H1 (cell line): ENCODE data around the gene TECR. TPM values are rescaled to one million over a fixed set of nuclear protein-coding genes. Genes with fewer than 3 reads are reported as not detected.

Experiments
- CTCF ChIA-PET: fragments of 300-600 bp; sonication (Branson Sonifier 250); formaldehyde crosslinking; loops from one replicate; lab custom pipeline; 2021; ENCODE audit not compliant: partially characterized antibody; lab: Charles Lee
- POLR2A ChIA-PET: fragments of 300-600 bp; sonication (Branson Sonifier 250); formaldehyde crosslinking; loops from one replicate; lab custom pipeline; 2021; ENCODE audit warnings: inconsistent platforms; ENCODE audit not compliant: partially characterized antibody; lab: Charles Lee
- DNase-seq, 2 experiments: peaks; one replicate each; pipeline versions ENCODE4 v3.0.0 to v3.0.0-alpha.2; 2010 to 2022; ENCODE audit warnings: low spot score in 2 of 2, low read depth in 1 of 2, mixed read lengths in 1 of 2
- FAIRE-seq: peaks from 2 replicates; lab custom pipeline; 2011; peaks lifted over from hg19 to GRCh38; lab: Jason Lieb, UNC
- H2AFZ ChIP-seq: 2 replicates; pipeline ENCODE4 v1.8.1; 2012; ENCODE audit warnings: low read length, inconsistent platforms
- H2AK5ac ChIP-seq: 2 replicates; pipeline ENCODE4 v1.6.1; 2013; ENCODE audit warnings: low read depth, low read length
- H2BK120ac ChIP-seq: replicated peaks from 2 replicates; pipeline ENCODE3; 2013; ENCODE audit warnings: low read depth, low read length, inconsistent platforms
- H2BK12ac ChIP-seq: 2 replicates; pipeline ENCODE4 v1.6.1; 2013; ENCODE audit warnings: low read depth, low read length
- H2BK15ac ChIP-seq: 2 replicates; pipeline ENCODE4 v1.6.1; 2013; ENCODE audit warnings: low read length
- H2BK20ac ChIP-seq: 2 replicates; pipeline ENCODE4 v1.6.1; 2013; ENCODE audit warnings: low read length
- H2BK5ac ChIP-seq: 2 replicates; pipeline ENCODE4 v1.6.1; 2013; ENCODE audit warnings: low read depth, low read length
- H3K14ac ChIP-seq: 2 replicates; pipeline ENCODE4 v1.6.1; 2013; ENCODE audit warnings: inconsistent platforms; ENCODE audit not compliant: insufficient read length
- H3K18ac ChIP-seq: 2 replicates; pipeline ENCODE4 v1.6.1; 2013; ENCODE audit warnings: low read length; ENCODE audit errors: extremely low read depth
- H3K23ac ChIP-seq: 2 replicates; pipeline ENCODE4 v1.6.1; 2013; ENCODE audit warnings: inconsistent platforms; ENCODE audit not compliant: insufficient read length
- H3K23me2 ChIP-seq: 2 replicates; pipeline ENCODE4 v1.6.1; 2013; ENCODE audit warnings: low read depth, low read length
- H3K27ac ChIP-seq: 2 replicates; pipeline ENCODE4 v1.6.1; 2011; ENCODE audit warnings: low read depth, low read length, inconsistent platforms
- H3K27me3 ChIP-seq, 4 experiments: replicated peaks in 1 of 4; 1 replicate in 1 of 4; 2 replicates in 3 of 4; pipeline versions ENCODE4 v1.6.1 to v1.8.1; 2011 to 2013; ENCODE audit warnings: low read length in 3 of 4, mild to moderate bottlenecking in 3 of 4, inconsistent platforms in 2 of 4, mixed read lengths in 2 of 4, moderate library complexity in 1 of 4; ENCODE audit not compliant: control insufficient read depth in 3 of 4, insufficient read depth in 3 of 4; ENCODE audit errors: extremely low read depth in 1 of 4
- H3K36me3 ChIP-seq, 4 experiments: 2 replicates each; pipeline versions ENCODE4 v1.6.1 to v1.8.1; 2011 to 2013; ENCODE audit warnings: mild to moderate bottlenecking in 4 of 4, low read length in 3 of 4, moderate library complexity in 2 of 4, control low read depth in 1 of 4, inconsistent platforms in 1 of 4; ENCODE audit not compliant: insufficient read depth in 4 of 4, control insufficient read depth in 2 of 4
- H3K4ac ChIP-seq: replicated peaks from 2 replicates; pipeline ENCODE3; 2013; ENCODE audit warnings: low read length, low read depth, mixed read lengths, inconsistent platforms; ENCODE audit not compliant: insufficient read length
- H3K4me1 ChIP-seq, 4 experiments: replicated peaks in 1 of 4; 1 replicate in 1 of 4; 2 replicates in 3 of 4; pipeline versions ENCODE4 v1.6.1 to v1.8.1; 2011 to 2013; ENCODE audit warnings: low read length in 3 of 4, inconsistent platforms in 2 of 4, mixed read lengths in 1 of 4; ENCODE audit not compliant: insufficient read depth in 4 of 4, control insufficient read depth in 3 of 4
- H3K4me2 ChIP-seq, 2 experiments: 2 replicates each; pipeline versions ENCODE4 v1.6.1 to v1.8.1; 2011 to 2013; ENCODE audit warnings: low read depth in 2 of 2, low read length in 2 of 2, control low read depth in 1 of 2, inconsistent platforms in 1 of 2, mild to moderate bottlenecking in 1 of 2; ENCODE audit not compliant: insufficient read depth in 1 of 2
- H3K4me3 ChIP-seq, 4 experiments: fragments of 200-600, 300-600 bp in 1 of 4; sonication (generic), shearing (Covaris generic), sonication (Bioruptor Twin) in 1 of 4; 2 replicates each; pipeline versions ENCODE4 v1.5.1 to v1.8.1; 2011 to 2016; ENCODE audit warnings: low read length in 4 of 4, low read depth in 3 of 4, control low read depth in 2 of 4, inconsistent platforms in 2 of 4, mild to moderate bottlenecking in 2 of 4, mixed read lengths in 1 of 4, moderate library complexity in 1 of 4; ENCODE audit not compliant: insufficient read depth in 2 of 4; ENCODE audit errors: extremely low read depth in 1 of 4
- H3K56ac ChIP-seq: replicated peaks from 2 replicates; pipeline ENCODE3; 2013; ENCODE audit warnings: low read depth, mild to moderate bottlenecking, mixed read lengths, low read length, inconsistent platforms; ENCODE audit not compliant: insufficient read length
- H3K79me1 ChIP-seq: 2 replicates; pipeline ENCODE4 v1.6.1; 2013; ENCODE audit warnings: low read depth, low read length, control low read depth
- H3K79me2 ChIP-seq, 2 experiments: 2 replicates each; pipeline versions ENCODE4 v1.6.1 to v1.8.1; 2012 to 2013; ENCODE audit warnings: low read length in 2 of 2, mild to moderate bottlenecking in 2 of 2, inconsistent platforms in 1 of 2; ENCODE audit not compliant: insufficient read depth in 2 of 2, control insufficient read depth in 1 of 2
- H3K9ac ChIP-seq, 4 experiments: replicated peaks in 1 of 4; 1 replicate in 1 of 4; 2 replicates in 3 of 4; pipeline versions ENCODE4 v1.6.1 to v1.8.1; 2011 to 2013; ENCODE audit warnings: low read depth in 3 of 4, low read length in 3 of 4, control low read depth in 2 of 4, mild to moderate bottlenecking in 2 of 4, moderate library complexity in 2 of 4, inconsistent platforms in 1 of 4; ENCODE audit errors: extremely low read depth in 1 of 4
- H3K9me3 ChIP-seq, 2 experiments: 2 replicates each; pipeline versions ENCODE4 v1.6.1 to v1.8.1; 2012 to 2013; ENCODE audit warnings: mild to moderate bottlenecking in 2 of 2, moderate library complexity in 2 of 2, control low read depth in 1 of 2, inconsistent platforms in 1 of 2, low read depth in 1 of 2, low read length in 1 of 2, mixed read lengths in 1 of 2; ENCODE audit not compliant: insufficient read depth in 2 of 2
- H4K20me1 ChIP-seq, 2 experiments: replicated peaks in 1 of 2; 2 replicates each; pipeline versions ENCODE3 to v1.8.1; 2011 to 2013; ENCODE audit warnings: inconsistent platforms in 2 of 2, low read length in 2 of 2, mild to moderate bottlenecking in 1 of 2; ENCODE audit not compliant: insufficient read depth in 2 of 2, control insufficient read depth in 1 of 2
- H4K5ac ChIP-seq: 2 replicates; pipeline ENCODE4 v1.6.1; 2013; ENCODE audit warnings: low read length, low read depth, mixed read lengths, inconsistent platforms; ENCODE audit not compliant: insufficient read length
- H4K8ac ChIP-seq: 2 replicates; pipeline ENCODE4 v1.8.0; 2013; ENCODE audit warnings: mild to moderate bottlenecking, moderate library complexity, low read length, inconsistent platforms; ENCODE audit not compliant: insufficient read depth; ENCODE audit errors: extremely low read depth
- H4K91ac ChIP-seq: replicated peaks from 2 replicates; pipeline ENCODE3; 2013; ENCODE audit warnings: low read length, mixed read lengths, inconsistent platforms; ENCODE audit not compliant: insufficient read length
- EGR1 ChIP-seq: IDR thresholded peaks from 2 replicates; pipeline ENCODE4 v1.6.1; 2011; ENCODE audit warnings: low read depth, low read length, borderline replicate concordance
- POLR2A ChIP-seq, 2 experiments: IDR thresholded peaks; 1 replicate in 1 of 2; 2 replicates in 1 of 2; pipeline ENCODE4 v1.6.1; 2011; ENCODE audit warnings: low read depth in 2 of 2, low read length in 2 of 2, mild to moderate bottlenecking in 2 of 2; ENCODE audit errors: control extremely low read depth in 1 of 2
- SIN3A ChIP-seq, 2 experiments: IDR thresholded peaks in 1 of 2; conservative IDR thresholded peaks in 1 of 2; 2 replicates each; pipeline ENCODE4 v1.6.1; 2011 to 2012; ENCODE audit warnings: low read length in 2 of 2, improper control_type of control experiment in 1 of 2, low read depth in 1 of 2, mild to moderate bottlenecking in 1 of 2
- SP2 ChIP-seq: IDR thresholded peaks from 2 replicates; pipeline ENCODE4 v1.6.1; 2012; ENCODE audit warnings: mild to moderate bottlenecking, low read length, inconsistent platforms
- WGBS, 2 experiments: shearing (Covaris generic) in 1 of 2; methylation state at CpG; one replicate each; pipeline versions ENCODE4 v1.1.6 to v1.1.7; 2013 to 2015; ENCODE audit warnings: low lambda C conversion rate in 2 of 2, mixed read lengths in 2 of 2, inconsistent platforms in 1 of 2, low coverage in 1 of 2, missing lambda C conversion rate in 1 of 2; ENCODE audit not compliant: insufficient replicate concordance in 2 of 2, insufficient coverage in 1 of 2, insufficient read length in 1 of 2; ENCODE audit errors: extremely low coverage in 1 of 2, missing lambda C conversion rate in 1 of 2; 5-methylcytosine and 5-hydroxymethylcytosine counted together
- polyA plus RNA-seq, 7 experiments: library from polyadenylated mRNA; depleted of rRNA in 3 of 7; stranded (reverse) in 5 of 7; unstranded in 2 of 7; fragments of >200 nt in 5 of 7; fragments of 200-250 nt in 2 of 7; gene quantifications; 1 replicate in 5 of 7; 2 replicates in 1 of 7; 4 replicates in 1 of 7; pipeline versions ENCODE4 v1.2.1 to v1.2.3, GENCODE V29; 2011 to 2013; ENCODE audit warnings: missing spikeins in 2 of 7, mixed read lengths in 2 of 7
- total RNA-seq: library from RNA; stranded (reverse); fragmentation: NEBNext Ultra II Directional; extraction: Animal tissue kit (Norgen Biotek cat#: 25700); gene quantifications from 2 replicates; pipeline ENCODE4 v1.2.1, GENCODE V29; 2021

Gene TECR
- total and polyA plus RNA-seq, 2 of the 8 experiments (the other 6 are each of a cell fraction or from before 2014, with no cell fraction given), result 172 to 405 TPM

DNA sequence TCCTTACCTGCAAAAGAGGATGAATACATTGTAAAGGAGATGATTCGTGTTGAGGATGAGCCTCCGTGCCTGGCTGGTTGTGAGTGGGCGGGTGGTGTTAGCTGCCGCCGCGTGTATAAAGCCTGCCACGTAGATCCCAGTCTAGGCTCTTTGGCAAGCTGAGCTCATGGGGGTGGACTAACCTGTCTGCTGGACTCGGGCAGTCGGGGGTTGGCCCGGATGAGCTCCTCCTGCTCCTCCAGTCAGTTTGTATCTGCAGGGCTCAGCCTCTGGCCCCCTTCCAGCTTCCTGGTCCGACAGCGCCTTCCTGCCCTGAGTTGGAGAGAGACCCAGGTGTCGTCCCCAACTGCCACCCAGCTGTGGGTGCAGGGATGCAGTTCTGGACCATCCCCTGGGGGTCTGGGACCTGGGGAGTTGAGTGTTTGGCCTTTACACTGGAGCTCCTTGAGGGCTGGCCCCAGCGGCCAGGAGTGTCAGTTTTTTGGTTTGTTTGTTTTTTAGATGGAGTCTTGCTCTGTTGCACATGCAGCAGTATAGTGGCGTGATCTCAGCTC is 20.9 kb downstream of the TECR start:
- H3K79me1 ChIP-seq, result peaks cover 11% of the 10 kb centered on the region
- TF ChIP-seq SP2 (no peak), EGR1 (no peak), SIN3A (conservative IDR thresholded peaks at IDR 0.05 in 1 of 2, IDR thresholded peaks at IDR 0.05 in 1 of 2; ENCODE audit: low read depth in 1 of 2, low read length in 2 of 2) (no peak), POLR2A (IDR thresholded peaks at IDR 0.05; ENCODE audit: control extremely low read depth in 1 of 2, low read depth in 2 of 2, low read length in 2 of 2) (no peak)

More for the DNA sequence above, 20.9 kb downstream of the TECR start:
- no peak overlapping the region for H4K91ac ChIP-seq
- DNase-seq (no peak), FAIRE-seq (no peak)
- H3K36me3 ChIP-seq, result no peaks in the 10 kb centered on the region
- H3K79me2 ChIP-seq, result peaks cover 0 to 11% of the 10 kb centered on the region in 2 experiments; a peak in 1 of 4 replicates
- WGBS, 2 experiments, result 89% methylated on average over 15 of the region's 15 CpGs; no CpG with 5 or more reads in 1 of the 2 experiments
- no peak overlapping the region for H3K4me2 ChIP-seq
- no peak overlapping the region for H2BK5ac ChIP-seq
- peaks cover 6 to 7% of the 10 kb centered on the region in 2 experiments for H4K20me1 ChIP-seq
- peak overlapping the region; percentile 39 for H4K8ac ChIP-seq
- peaks cover 0 to 5% (median 2%) of the 10 kb centered on the region in 4 experiments; a peak in 3 of 7 replicates for H3K4me1 ChIP-seq
- no peak overlapping the region for H3K9ac ChIP-seq
- H3K4me3 ChIP-seq, result no peak overlapping the region
- H3K18ac ChIP-seq, result no peak overlapping the region
- H2AFZ ChIP-seq, result no peak overlapping the region
- H3K56ac ChIP-seq, result no peak overlapping the region
- POLR2A ChIA-PET, result interaction anchor here (0.8 to 1.5 kb wide), 3 partner anchors 10 to 39 kb away, joined by 3 to 6 read pairs (median 4); no protein-coding TSS in a partner anchor
- H4K5ac ChIP-seq, result no peak overlapping the region
- peak overlapping the region; percentile 15; the same call in 1 of the 2 replicates for H3K27ac ChIP-seq
- H3K4ac ChIP-seq, result no peak overlapping the region
- H2BK20ac ChIP-seq, result no peak overlapping the region
- H2BK12ac ChIP-seq, result no peak overlapping the region
- no peak overlapping the region for H3K23ac ChIP-seq
- CTCF ChIA-PET, result interaction anchor here (0.7 to 2.1 kb wide), 15 partner anchors 12 to 647 kb away, joined by 3 to 10 read pairs (median 3); no protein-coding TSS in a partner anchor
- no peak overlapping the region for H2AK5ac ChIP-seq
- H3K23me2 ChIP-seq, result no peaks in the 10 kb centered on the region
- H2BK120ac ChIP-seq, result no peak overlapping the region
- no peak overlapping the region for H2BK15ac ChIP-seq
- H3K9me3 ChIP-seq, result no peaks in the 10 kb centered on the region
- no peak overlapping the region for H3K14ac ChIP-seq
- H3K27me3 ChIP-seq, result no peaks in the 10 kb centered on the region
